Activated effector memory CD4-positive, alpha-beta T cell treated with anti-CD3 and anti-CD28 coated beads, Interleukin-2, amount 50 U/mL, for 16 hours (primary cell): ENCODE data around the gene NDOR1.

Experiments used
- DNase-seq: peaks from one replicate; pipeline ENCODE4 v3.0.0-alpha.2; 2020

Gene NDOR1

DNA sequence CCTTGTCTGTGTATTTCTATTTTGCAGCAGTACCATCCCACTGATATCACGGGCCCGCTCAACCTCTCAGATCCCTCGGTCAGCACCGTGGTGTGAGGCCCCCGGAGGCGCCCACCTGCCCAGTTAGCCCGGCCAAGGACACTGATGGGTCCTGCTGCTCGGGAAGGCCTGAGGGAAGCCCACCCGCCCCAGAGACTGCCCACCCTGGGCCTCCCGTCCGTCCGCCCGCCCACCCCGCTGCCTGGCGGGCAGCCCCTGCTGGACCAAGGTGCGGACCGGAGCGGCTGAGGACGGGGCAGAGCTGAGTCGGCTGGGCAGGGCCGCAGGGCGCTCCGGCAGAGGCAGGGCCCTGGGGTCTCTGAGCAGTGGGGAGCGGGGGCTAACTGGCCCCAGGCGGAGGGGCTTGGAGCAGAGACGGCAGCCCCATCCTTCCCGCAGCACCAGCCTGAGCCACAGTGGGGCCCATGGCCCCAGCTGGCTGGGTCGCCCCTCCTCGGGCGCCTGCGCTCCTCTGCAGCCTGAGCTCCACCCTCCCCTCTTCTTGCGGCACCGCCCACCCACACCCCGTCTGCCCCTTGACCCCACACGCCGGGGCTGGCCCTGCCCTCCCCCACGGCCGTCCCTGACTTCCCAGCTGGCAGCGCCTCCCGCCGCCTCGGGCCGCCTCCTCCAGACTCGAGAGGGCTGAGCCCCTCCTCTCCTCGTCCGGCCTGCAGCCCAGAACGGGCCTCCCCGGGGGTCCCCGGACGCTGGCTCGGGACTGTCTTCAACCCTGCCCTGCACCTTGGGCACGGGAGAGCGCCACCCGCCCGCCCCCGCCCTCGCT is 37.5 kb upstream of the NDOR1 start:
- DNase-seq, result no peak

GRCh38 chr9:137168573-137168903 is 37.0 kb upstream of the NDOR1 start:
- DNase-seq, result no peak

DNA sequence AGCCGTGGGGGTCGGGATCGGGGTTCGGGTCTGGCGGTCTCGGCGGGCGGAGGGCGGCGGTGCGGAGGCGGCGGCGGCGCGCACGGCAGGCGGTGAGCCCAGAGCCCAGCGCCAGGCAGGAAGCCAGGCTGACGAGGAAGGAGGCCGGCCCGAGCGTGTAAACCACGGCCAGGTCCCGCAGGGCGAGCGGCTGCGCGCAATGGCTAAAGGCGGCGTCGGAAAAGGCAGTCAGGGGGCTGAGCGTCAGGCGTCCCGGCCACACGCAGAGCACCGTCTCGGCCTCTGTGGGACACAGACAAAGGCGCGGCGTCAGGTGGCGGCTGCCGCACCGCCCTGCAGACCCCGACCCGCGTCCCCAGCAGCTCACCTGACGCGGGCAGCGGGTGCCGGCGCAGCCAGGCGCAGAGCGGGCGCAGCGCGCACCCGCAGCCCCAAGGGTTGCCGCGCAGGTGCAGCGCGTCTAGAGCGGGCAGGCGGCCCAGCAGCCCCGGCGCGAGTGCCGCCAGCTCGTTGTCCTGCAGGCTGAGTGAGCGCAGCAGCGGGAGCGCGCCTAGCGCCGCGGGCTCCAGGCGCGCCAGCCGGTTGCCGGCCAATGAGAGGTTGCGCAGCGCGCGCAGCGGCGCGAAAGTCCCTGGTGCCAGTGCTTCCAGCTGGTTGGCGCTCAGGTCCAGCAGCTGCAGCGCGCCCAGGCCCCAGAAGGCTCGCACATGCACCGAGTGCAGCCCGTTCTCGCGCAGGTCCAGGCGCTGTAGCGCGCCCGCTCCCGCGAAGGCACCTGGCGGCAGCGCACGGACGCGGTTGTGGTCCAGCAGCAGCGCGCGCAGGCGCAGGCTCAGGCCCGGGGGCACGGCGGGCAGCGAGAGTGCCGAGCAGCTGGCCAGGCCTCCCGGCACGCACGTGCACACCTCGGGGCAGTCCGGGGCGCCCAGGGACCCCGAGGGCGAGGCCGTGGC is 36.3 kb upstream of the NDOR1 start:
- DNase-seq, result no peak

DNA sequence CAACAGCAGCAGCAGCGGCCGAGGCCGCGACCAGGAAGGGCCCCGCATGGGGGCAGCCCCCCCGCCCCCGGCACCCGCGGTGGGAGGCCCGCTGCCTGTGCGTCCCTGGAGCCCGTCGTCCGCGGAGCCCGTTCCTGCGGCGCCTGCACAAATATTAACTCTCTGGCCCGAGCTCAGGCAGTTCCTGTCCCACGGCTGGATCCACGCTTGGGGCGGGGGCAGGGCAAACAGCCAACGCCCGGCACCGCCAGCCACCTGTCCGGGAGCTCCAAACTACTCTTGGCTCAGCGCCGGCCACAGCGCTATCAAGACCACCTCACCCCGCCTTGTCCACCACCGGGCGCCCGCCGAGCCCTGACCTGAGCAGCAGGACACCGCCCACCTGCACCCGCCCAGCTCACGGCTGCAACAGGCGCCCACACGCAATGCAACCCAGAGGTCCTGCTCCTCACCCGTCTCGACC is 35.6 kb upstream of the NDOR1 start, which contains the start of gene LRRC26:
Gene LRRC26, minus strand, starts transcription at position 156 of the 463 bp plus-strand sequence. Its CDS starts 108 bp downstream, at position 48.
- no peak for DNase-seq

DNA sequence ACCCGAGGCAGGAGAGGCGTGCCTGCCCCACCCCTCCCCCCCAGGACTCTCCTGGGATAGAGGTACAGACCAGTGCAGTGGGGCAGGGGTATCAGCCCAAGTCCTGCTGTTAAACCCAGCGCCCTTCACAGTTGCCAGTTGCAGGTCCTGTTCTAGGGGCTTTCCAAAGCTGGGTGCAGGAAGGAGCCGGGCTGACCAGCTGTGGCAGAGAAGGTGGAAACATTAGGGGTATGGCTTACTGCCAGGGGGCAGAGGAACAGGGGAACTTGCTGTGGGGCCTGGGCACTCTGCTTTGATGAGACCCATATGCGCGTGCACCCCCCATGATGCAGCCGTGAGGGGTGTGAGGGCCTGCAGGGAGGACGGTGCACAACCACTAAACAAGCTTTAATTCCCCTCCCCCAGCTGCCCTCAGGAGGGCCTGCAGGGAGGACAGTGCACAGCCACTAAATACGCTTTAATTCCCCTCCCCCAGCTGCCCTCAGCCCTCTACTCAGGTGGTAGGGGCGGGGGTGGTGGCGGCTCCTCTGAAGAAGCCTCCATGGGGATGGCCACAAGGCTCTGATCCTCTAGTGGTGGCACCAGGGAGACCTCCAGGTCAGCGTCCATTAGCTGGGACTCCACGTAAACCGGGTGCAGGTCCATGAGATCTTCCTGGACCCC is 34.9 kb upstream of the NDOR1 start:
- DNase-seq, result no peak

DNA sequence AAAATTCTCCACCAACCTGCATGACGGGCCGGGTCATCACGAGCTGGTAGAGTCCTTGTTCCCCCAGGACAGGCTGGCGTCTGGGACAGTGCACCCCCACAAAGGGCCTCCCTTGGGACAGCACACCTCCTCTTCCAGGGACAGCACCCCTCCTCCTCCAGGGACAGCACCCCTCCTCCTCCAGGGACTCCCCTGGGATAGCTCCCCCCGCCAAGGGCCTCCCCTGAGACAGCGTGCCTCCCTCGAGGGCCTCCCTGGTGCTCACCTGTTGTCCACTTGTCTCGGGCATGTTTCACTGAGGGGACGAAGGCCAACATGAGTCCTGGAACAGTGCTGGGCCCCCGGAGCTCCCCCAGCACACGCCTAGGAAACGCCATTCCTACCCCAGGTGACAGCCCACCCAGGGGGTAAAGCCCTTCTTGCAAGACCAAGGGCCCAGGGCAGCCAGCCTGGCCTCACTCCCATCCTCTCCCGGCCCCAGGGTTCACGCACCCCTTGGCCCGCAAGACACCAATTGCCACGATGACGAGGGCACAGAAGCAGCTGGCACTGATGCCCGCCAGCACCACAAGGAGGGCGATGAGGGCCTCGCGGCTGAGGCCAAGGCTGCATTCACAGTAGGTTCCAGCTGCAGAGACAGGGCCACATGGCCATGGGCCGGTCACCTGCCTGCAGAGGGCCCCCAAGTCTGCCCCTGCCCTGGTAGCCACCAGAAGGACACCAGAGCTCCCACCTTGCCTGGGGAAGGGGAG is 34.2 kb upstream of the NDOR1 start:
- DNase-seq, result no peak

DNA sequence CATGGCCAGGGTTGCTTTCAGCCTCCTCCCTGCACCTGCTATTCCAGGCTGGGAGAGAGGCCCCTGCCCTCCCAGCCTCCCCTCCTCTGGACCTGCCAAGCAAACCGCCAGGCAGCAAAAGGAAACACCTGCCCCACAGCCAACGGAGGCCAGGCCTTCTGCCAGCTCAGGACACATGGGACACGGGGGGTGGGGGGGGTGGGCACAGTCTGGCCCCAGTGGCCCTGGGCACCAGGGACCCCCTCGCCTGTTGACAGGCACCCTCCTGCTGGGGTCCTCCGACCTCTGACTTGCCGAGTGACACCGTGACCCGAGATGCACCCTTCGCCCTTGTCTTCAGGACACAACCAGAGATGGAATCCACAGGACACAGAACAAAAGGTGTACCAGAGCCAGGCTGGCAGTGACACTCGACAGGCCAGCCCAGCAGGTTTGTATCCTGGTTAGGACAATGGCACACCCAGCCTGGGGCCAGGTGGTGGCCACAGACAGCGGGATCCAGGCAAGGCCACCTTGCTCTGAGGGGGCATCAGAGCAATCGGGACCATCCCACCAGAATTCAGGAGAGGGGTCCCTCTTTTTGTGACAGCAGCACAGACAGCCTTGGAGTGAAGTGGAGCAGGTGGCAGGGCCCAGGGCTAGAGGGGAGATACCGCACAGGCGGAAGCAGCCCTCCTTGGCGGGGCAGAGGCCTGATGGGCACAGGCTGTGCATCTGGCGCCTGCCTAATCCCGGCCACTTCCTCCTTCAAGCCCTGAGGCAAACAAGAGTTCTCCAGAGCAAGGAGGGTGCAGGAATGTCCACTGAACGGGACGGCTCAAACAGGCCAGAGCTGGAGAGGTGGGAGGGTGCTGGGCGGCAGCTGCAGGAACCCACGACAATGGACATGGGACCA is 32.4 kb upstream of the NDOR1 start:
- DNase-seq, result no peak

DNA sequence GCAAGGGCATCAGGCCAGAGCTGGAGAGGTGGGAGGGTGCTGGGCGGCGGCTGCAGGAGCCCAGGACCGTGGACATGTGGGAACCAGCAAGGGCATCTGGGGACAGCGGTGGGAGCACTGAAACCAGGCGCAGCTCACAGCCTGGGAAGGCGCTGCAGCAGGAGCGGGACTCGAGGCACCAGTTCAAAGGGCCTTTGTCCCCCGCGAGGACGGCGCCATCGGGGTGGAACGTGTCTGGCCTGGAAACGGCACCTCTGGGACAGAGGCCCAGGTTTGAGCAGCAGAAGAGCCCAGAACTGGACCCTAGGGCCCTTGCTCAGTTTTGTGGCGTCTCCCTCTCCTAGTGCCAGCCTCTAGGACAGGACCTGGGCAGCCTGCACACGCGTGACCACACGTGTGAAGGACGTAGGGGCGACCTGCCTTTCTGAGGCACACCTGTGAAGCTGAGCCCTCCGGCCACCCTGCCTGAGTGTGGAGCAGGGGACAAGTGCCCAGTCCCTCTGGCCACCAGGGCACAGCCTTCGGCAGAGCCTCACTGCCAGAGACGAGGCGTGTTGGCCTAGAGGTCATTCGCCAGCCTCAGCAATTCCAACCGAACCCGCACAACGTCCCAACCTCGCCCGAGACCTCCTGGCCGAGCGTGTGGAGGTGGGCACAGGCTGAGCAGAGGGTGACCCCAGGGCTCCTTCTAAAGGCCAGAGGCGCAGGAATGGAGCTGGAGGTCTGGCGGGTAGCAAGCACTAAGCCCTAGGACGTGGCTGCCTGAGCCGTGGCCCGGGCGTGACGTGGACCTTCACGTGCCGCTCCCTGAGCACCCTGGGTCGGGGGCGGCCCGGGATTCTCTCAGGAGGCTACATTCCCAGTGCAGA is 31.5 kb upstream of the NDOR1 start:
- DNase-seq, result no peak

DNA sequence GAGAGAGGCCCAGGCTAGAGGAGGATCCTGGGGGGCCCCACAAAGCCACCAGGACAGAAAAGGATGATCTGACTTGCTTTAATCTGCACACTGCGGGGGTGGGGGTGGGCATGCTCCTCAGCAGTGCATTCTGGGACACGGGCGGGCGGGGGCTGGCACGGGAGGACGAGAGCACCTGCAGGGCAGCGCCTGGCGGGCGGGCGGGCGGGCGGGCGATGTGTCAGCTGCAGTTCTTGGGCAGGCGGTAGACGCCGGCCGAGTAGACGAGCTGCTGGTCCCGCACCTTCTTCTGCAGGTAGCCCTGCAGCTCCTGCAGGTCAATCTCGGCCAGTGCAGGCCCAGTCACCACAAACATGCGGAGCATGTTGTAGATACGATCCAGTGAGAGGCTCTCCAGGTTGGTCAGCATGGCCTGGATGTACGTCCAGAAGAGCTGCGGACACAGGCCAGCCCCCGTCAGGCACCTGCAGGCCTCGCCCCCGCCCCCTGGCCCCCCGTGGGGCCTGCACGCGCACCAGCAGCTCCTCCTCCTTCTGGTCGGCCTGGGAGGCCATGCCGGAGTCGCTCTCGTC is 30.7 kb upstream of the NDOR1 start:
- DNase-seq, result no peak

DNA sequence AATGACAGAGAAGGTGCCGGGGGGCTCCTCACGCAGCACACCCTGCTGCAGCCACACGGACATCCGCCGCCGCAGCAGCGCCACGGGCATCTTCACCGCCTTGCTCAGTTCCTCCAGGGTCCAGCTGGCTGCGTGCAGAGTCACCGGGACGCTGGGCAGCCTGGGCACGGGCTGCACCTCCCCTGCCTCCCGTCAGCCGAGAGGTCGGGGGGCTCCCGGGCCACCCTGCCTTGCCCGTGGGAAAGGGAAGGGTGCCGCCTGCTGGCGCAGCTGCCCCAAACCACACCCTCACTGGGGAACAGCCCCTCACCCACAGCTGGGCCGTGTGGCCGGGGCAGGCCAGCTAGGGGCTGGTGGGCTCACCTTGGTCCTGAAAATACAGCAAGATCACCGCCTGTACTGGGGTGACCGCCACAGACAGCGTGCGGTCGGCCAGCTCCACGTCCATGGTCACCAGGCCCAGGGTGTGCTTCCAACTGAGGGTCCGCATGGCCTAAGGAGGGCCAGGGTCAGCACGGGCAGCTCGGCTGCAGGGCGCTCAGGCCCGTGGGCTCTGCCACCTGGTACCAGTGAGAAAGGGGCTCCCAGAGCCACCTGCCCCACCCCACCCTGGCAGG is 30.0 kb upstream of the NDOR1 start:
- DNase-seq, result no peak

DNA sequence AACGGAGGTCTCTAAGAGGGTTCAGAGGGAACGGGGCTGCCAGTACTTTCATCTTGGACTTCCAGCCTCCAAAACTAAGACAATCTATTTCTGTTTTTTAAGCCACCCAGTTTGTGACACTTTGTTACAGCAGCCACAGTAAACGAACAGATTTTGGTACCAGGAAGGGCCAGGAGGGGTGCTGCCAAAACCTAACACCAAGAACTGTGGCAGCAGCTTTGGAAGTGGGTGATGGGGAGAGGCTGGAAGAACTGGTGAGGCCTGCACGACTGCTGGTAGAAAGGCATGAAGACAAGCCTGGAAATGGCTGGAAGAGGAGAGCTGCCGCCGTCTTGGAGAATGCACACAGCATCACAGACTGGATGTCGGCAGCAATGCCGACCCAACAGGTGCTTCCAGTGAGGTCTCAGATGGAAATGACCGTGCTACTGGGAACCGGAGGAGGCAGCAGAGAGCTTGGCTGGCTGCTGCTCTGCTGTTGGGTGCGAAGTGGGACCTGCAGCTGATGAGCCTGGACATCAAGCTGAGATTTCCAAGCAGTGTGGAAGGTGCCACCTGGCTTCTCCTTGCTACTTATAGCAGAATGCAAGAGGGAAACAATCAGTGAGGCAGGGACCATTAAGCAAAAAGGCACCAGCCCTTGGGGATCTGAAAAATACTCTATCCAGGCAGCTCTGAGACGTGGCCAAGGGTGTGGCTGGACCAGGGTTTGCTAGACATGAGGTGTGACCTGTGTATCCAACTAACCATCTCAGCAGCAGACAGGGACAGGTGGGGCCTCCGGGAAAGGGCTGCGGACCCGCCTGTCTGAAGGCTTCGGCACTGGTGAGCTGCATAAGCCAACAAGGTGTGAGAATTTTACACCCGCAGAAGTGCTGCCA is 29.0 kb upstream of the NDOR1 start:
- DNase-seq, result peak; percentile 69

- DNase-seq, result no peak
These were observed 27.1 kb upstream of the NDOR1 start for GRCh38 chr9:137178201-137178938.

DNA sequence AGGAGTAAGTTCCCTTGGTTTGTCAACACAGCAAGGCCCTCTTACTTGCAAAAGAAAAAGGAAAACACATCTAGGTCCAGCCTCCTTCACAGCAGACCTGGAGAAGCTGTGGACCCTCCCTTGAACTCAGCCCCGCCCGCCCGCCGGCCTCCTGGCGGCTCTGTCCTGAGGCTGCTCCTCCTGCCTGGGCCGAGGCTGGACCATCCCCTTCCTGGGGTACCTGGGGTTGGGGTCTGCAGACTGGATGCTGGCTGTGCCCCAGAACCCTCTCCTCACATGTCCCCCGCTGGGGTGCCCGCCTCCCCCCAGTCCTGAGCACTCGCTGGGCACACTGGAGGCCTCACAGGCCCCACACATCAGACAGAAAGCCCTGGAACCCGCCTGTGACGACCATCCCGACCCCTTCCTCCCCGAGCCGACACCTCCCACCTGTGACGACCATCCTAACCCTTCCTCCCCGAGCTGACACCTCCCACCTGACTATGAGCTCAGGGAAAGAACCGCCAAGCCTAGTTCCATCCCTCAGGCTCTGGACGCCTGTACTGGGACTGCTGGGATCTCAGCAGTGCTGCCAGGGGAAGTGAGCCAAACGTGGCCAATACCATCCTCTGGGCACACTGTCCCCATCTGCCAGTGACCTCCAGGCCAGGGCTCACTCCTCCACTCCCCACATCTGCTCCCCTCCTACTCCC is 26.4 kb upstream of the NDOR1 start:
- DNase-seq, result no peak

DNA sequence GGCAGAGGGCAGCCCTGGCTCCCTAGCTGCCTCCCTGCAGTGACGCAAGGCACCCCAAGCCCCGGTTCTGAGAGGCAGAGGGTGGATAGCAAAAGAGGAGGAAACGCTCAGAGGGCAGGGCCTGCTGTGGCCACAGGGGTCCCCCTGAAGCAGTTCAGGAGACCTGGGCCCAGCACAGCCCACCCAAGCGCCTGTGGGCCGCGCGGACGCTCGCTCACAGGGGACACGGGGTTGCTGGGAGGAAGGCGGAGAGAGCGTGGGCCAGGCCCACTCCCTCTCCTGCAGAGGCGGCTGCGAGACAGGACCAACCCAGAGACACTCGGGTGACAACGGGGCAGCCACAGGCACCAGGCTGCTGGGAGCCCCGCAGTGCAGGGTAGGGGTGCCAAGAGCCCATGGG is 25.7 kb upstream of the NDOR1 start:
- no peak for DNase-seq

DNA sequence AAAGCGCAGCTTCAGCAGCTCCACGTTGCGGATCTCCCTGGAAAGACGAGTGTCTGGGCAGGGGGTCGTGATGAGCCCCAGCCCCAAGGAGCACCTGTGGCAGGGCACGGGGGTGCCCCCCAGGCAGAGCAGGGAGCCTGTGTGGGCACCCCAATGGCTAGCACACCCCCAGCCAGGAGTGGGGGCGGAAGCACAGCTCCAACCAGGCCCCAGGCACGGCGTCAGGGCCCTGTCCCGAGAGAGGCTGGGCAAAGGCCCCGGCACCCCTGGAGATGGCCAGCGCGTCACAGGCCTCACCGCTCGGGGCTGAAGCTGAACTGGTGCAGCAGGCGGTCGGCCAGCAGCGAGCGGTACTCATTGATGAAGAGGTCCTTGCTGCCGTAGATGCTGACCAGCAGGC is 25.0 kb upstream of the NDOR1 start:
- DNase-seq, result no peak

DNA sequence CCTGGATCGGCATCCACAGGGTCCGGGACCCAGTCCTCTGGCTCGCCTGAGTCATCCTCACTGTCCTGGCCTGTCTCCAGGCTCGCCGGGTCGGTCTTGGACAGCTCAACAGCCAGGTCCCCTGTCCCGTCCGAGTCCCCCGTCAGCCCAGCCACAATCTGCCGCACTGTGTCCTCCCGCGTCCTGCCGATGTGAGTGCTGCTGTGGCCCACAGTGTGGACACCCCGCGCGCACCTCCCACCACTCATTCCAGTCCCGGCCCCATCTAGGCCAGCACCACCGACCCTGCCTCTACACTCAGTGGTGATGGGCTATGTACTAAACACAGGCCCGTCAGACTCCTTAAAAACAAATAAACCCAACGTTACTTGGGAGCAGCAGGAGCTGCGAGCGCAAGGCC is 23.8 kb upstream of the NDOR1 start:
- DNase-seq, result no peak

DNA sequence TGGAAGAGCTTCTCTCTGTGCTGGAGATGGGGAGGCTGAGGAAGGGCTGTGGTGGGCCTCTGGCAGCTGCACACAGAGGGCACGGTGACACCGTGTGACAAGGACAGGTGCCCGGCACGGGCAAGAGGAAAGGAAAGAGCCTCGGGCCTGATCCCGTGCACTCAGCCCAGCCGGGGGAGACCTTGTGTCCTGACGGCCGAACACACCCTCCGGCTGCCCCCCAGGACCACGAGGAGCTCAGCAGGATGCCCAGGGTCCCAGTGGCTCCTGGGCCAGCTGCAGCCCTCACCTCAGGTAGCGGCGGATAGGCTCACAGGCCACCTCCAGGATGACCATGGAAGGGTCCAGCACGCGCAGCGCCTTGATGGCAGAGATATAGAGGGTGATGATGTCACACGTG is 22.7 kb upstream of the NDOR1 start:
- no peak for DNase-seq
